GM10266 (cell line): ENCODE data around the gene LMBRD1.

Experiments
- DNase-seq: peaks from one replicate; pipeline ENCODE4 v3.0.0; 2012; ENCODE audit errors: extremely low spot score
- CTCF ChIP-seq: IDR thresholded peaks from 2 replicates; pipeline ENCODE4 v1.5.1; 2012; ENCODE audit warnings: mild to moderate bottlenecking, low read depth; ENCODE audit not compliant: control insufficient read depth, insufficient read depth; ENCODE audit errors: missing control alignments

Gene LMBRD1

GRCh38 chr6:69706724-69707123 lies 90.1 kb downstream of the LMBRD1 start:
- no peak for TF ChIP-seq CTCF
- DNase-seq, result no peak

- DNase-seq, result no peak
- no peak for TF ChIP-seq CTCF
These were observed 90.9 kb downstream of the LMBRD1 start for GRCh38 chr6:69705954-69706353.

GRCh38 chr6:69704916-69705315 lies 91.9 kb downstream of the LMBRD1 start:
- no peak for DNase-seq
- no peak for TF ChIP-seq CTCF

- no peak for TF ChIP-seq CTCF
- DNase-seq, result no peak
These were observed 97.2 kb downstream of the LMBRD1 start for GRCh38 chr6:69699655-69700054.

- TF ChIP-seq CTCF, result no peak
- peak; percentile 1 for DNase-seq
These were observed 100.5 kb downstream of the LMBRD1 start for GRCh38 chr6:69696273-69696672.

GRCh38 chr6:69693762-69694161 lies 103.0 kb downstream of the LMBRD1 start:
- DNase-seq, result no peak
- TF ChIP-seq CTCF, result no peak

GRCh38 chr6:69690986-69691385 lies 105.8 kb downstream of the LMBRD1 start:
- no peak for TF ChIP-seq CTCF
- DNase-seq, result no peak
